ENCODE measurements around the gene EFNA2.

The EFNA2 gene

GRCh38 chr19:1239796-1240737 is 45.6 kb upstream of the EFNA2 start:
- DNase-seq (ENCODE audit: low read depth), result peak; percentile 82
- H3K4me3 ChIP-seq (ENCODE audit: low read length), result peak overlapping the region; percentile 52
- peak; percentile 55 for TF ChIP-seq CTCF (conservative IDR thresholded peaks at IDR 0.05; ENCODE audit: low read length)

DNA sequence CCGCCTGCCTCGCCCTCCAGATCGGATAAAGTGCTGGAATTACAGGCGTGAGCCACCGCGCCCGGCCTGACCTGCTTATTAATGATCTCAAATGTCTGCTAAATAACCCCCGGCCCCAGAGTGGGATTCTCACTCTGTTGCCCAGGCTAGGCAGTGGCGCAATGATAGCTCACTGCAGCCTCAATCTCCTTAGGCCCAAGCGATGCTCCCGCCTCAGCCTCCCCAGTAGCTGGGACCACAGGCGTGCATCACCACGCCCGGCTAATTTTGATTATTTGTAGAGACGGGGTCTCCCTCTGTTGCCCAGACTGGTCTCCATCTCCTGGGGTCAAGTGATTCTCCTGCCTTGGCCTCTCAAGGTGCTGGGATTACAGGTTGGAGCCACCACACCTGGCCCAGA is 44.7 kb upstream of the EFNA2 start:
- no peak for TF ChIP-seq CTCF (conservative IDR thresholded peaks at IDR 0.05; ENCODE audit: low read length)
- H3K4me3 ChIP-seq (ENCODE audit: low read length), result no peak overlapping the region
- DNase-seq (ENCODE audit: low read depth), result no peak

DNA sequence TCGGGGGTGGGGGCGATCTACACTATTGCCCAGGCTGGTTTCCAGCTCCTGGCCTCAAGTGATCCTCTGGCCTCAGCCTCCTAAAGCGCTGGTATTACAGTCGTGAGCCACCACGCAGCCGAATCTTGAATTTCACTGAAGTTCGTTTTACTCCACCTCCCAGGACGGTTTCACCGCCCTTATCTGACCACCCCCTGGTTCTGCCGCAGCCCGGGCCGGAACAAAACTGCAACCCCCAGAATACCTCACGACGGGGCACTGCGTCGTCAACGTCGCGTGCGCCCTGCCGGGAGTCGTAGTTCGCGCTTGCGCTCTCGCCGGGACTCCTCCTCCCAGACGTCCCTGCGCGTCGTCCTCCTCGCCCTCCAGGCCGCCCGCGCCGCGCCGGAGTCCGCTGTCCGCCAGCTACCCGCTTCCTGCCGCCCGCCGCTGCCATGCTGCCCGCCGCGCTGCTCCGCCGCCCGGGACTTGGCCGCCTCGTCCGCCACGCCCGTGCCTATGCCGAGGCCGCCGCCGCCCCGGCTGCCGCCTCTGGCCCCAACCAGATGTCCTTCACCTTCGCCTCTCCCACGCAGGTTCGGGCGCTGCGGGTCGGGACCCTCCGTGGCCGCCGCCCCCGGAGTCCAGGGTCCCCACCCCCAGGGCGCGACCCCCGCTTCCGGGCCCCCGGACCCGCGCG is 44.1 kb upstream of the EFNA2 start, which contains the start of gene ATP5F1D:
TSS of gene ATP5F1D (plus strand) at position 335 of the 679 bp plus-strand sequence. CDS start at position 435, 100 bp downstream.
- TF ChIP-seq CTCF (conservative IDR thresholded peaks at IDR 0.05; ENCODE audit: low read length), result no peak
- DNase-seq (ENCODE audit: low read depth), result peak; percentile 93
- H3K4me3 ChIP-seq (ENCODE audit: low read length), result peak within 1 kb of the TSS; percentile 76

DNA sequence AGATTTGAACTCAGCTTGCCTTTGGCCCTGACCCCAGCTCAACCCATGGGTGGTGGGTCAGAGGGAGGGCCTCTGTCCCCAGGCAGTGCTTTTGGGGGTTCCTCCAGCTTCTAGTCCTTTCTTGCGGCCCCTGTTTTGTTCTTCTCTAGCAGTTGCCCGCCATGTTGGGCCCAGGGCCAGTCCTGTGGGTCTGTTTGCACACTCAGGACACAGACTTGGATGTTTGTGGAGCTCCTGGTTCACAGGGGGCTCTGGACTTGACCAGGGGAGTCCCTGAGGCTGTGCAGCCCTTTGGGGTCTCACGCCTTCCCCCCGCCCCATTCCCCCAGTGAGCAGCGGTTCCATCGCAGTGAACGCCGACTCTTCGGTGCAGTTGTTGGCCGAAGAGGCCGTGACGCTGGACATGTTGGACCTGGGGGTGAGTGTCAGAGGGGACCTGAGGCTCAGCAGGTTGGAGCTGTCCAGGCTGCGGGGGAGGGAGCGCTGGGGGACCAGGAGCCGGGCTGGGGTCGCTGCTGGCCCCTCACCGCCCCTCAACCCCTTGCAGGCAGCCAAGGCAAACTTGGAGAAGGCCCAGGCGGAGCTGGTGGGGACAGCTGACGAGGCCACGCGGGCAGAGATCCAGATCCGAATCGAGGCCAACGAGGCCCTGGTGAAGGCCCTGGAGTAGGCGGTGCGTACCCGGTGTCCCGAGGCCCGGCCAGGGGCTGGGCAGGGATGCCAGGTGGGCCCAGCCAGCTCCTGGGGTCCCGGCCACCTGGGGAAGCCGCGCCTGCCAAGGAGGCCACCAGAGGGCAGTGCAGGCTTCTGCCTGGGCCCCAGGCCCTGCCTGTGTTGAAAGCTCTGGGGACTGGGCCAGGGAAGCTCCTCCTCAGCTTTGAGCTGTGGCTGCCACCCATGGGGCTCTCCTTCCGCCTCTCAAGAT is 41.6 kb upstream of the EFNA2 start:
- peak; percentile 82 for DNase-seq (ENCODE audit: low read depth)
- H3K4me3 ChIP-seq (ENCODE audit: low read length), result peak overlapping the region; percentile 48
- TF ChIP-seq CTCF (conservative IDR thresholded peaks at IDR 0.05; ENCODE audit: low read length), result peak; percentile 80

DNA sequence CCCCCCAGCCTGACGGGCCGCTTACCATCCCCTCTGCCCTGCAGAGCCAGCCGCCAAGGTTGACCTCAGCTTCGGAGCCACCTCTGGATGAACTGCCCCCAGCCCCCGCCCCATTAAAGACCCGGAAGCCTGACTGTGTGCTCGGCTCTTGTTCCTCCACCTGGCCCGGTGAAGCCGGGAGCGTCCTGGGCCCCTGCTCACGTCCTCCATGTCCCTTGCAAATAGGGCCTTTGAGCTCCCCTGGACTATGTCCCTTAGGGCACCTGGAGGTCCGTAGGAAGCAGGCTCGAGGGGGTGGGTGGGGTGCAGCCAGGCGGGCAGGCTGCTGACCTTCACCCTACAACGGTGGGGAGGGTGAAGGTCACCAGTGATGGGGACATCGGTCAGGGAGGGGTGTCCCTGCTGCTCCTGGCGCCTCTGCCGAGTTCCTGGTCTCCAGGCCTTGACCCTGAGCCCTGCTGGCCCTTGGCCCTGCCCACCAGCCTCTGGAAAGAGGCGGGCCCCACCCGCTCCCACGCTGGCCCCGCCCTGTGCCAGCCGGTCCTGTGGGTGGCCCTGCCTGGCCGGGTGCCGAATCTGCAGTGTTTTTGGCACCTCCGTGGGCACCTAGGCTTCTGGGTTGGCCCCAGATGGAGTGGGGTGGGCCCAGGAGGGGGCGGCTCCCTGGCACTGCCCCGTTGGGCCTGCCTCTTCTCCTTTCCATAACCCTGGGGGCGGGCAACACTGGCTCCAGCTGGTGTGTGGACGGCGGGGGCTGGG is 40.8 kb upstream of the EFNA2 start:
- no peak for TF ChIP-seq CTCF (conservative IDR thresholded peaks at IDR 0.05; ENCODE audit: low read length)
- DNase-seq (ENCODE audit: low read depth), result no peak
- H3K4me3 ChIP-seq (ENCODE audit: low read length), result peak overlapping the region; percentile 48

Data from AG10803 (cell line).